ENCODE data around the gene RNF39.
A peak's percentile ranks its signal among the peaks of the same experiment; 100 is the strongest.

The RNF39 gene

GRCh38 chr6:30113003-30113759 is 37.6 kb upstream of the RNF39 start, which contains the start of gene TRIM31:
TRIM31 (minus strand) TSS chr6:30113090; CDS start chr6:30112805, 285 bp downstream.
- no peaks in the 10 kb centered on the region for H3K36me3 Mint-ChIP-seq (ENCODE audit: low read depth)
- H3K27me3 Mint-ChIP-seq (ENCODE audit: low read depth, poor library complexity), result peaks cover 87% of the 10 kb centered on the region
- H3K9me3 Mint-ChIP-seq, result no peaks in the 10 kb centered on the region
- no peak within 1 kb of the TSS for H3K4me3 Mint-ChIP-seq
- H3K27ac Mint-ChIP-seq, result no peak within 1 kb of the TSS
- no peaks in the 10 kb centered on the region for H3K4me1 Mint-ChIP-seq
- TF ChIP-seq, protein P1, sequence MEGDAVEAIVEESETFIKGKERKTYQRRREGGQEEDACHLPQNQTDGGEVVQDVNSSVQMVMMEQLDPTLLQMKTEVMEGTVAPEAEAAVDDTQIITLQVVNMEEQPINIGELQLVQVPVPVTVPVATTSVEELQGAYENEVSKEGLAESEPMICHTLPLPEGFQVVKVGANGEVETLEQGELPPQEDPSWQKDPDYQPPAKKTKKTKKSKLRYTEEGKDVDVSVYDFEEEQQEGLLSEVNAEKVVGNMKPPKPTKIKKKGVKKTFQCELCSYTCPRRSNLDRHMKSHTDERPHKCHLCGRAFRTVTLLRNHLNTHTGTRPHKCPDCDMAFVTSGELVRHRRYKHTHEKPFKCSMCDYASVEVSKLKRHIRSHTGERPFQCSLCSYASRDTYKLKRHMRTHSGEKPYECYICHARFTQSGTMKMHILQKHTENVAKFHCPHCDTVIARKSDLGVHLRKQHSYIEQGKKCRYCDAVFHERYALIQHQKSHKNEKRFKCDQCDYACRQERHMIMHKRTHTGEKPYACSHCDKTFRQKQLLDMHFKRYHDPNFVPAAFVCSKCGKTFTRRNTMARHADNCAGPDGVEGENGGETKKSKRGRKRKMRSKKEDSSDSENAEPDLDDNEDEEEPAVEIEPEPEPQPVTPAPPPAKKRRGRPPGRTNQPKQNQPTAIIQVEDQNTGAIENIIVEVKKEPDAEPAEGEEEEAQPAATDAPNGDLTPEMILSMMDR (IDR thresholded peaks at IDR 0.05), result no peak
- DNase-seq, result no peak

- H3K27ac Mint-ChIP-seq, result no peak overlapping the region
- no peaks in the 10 kb centered on the region for H3K4me1 Mint-ChIP-seq
- TF ChIP-seq, protein P1 (IDR thresholded peaks at IDR 0.05), result no peak
- no peaks in the 10 kb centered on the region for H3K9me3 Mint-ChIP-seq
- H3K36me3 Mint-ChIP-seq (ENCODE audit: low read depth), result no peaks in the 10 kb centered on the region
- H3K4me3 Mint-ChIP-seq, result no peak overlapping the region
- peaks cover 88% of the 10 kb centered on the region for H3K27me3 Mint-ChIP-seq (ENCODE audit: low read depth, poor library complexity)
- DNase-seq, result no peak
Measured at GRCh38 chr6:30112402-30112994, 36.9 kb upstream of the RNF39 start.

DNA sequence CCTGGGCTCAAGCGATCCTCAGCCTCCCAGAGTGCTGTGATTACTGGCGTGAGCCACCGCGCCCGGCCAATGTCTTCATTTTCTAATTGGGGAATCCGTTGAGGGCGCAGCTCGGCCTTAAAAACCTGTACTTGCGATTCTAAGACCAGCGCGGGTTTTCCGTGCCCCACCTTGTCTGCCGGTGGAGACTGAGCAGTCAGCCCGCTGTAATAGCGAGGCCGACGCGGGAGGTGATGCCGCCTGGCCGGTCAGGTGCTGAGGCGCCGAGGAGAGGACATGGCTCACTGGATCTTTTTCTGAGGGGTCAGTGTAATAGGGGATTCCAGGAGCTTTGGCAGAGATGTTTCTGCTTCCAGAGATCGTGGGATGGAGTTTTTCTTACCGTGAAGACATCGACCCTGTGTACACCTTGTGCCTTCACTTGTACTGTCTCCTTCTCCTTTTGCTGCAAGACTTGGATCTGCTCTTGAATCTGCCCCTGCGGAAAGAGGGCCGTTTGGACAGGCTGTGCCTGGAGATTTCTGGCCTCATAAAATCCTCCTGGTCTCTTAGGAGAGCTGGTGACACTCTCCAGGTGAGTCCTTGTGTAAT is 35.8 kb upstream of the RNF39 start:
- Mint-ChIP-seq H3K27me3 (ENCODE audit: low read depth, poor library complexity) (peaks cover 95% of the 10 kb centered on the region), H3K4me1 (no peaks in the 10 kb centered on the region)

GRCh38 chr6:30104661-30105060 is 29.1 kb upstream of the RNF39 start:
- no peak overlapping the region for H3K4me3 Mint-ChIP-seq
- no peaks in the 10 kb centered on the region for H3K36me3 Mint-ChIP-seq (ENCODE audit: low read depth)
- H3K4me1 Mint-ChIP-seq, result peaks cover 33% of the 10 kb centered on the region
- no peak overlapping the region for H3K27ac Mint-ChIP-seq
- peaks cover 97% of the 10 kb centered on the region for H3K27me3 Mint-ChIP-seq (ENCODE audit: low read depth, poor library complexity)
- no peaks in the 10 kb centered on the region for H3K9me3 Mint-ChIP-seq
- no peak for DNase-seq
- TF ChIP-seq, protein P1 (IDR thresholded peaks at IDR 0.05), result no peak

More for the DNA sequence above, 35.8 kb upstream of the RNF39 start:
- DNase-seq, result no peak
- Mint-ChIP-seq H3K27ac (no peak overlapping the region), H3K36me3 (ENCODE audit: low read depth) (no peaks in the 10 kb centered on the region), H3K4me3 (no peak overlapping the region), H3K9me3 (no peaks in the 10 kb centered on the region)
- TF ChIP-seq, protein P1 (IDR thresholded peaks at IDR 0.05), result no peak

DNA sequence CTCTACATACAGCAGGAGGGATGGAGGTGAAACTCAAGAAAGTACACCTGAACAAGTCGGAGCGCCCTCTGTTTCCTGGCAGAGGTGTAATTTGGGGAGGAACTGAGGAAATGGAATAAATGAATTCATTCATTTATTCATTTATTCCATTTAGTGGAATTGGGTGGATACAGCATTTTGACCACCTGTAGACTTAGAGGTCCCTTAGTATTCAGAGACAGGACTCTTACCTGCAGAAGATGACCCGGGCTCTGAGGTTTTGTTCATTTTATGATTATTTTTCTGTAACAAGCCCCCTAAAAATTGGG is 28.3 kb upstream of the RNF39 start:
- no peak for DNase-seq
- TF ChIP-seq, protein P1 (IDR thresholded peaks at IDR 0.05), result no peak
- Mint-ChIP-seq H3K36me3 (ENCODE audit: low read depth) (no peaks in the 10 kb centered on the region), H3K27me3 (ENCODE audit: low read depth, poor library complexity) (peaks cover 98% of the 10 kb centered on the region), H3K4me1 (peaks cover 33% of the 10 kb centered on the region), H3K9me3 (no peaks in the 10 kb centered on the region), H3K27ac (no peak overlapping the region), H3K4me3 (peak overlapping the region; percentile 79)

Measured in nephron progenitor cell (in vitro differentiated cells).